ENCODE measurements around the gene CBFA2T3. TPM values are rescaled to one million over a fixed set of nuclear protein-coding genes. Genes with fewer than 3 reads are reported as not detected.
A peak's percentile ranks its signal among the peaks of the same experiment; 100 is the strongest.
"Not testable (repeated sequence)": the region's sequence is repeated elsewhere in the genome, so short reads cannot be mapped to it uniquely, and the experiment has no call there.

Gene CBFA2T3
- total RNA-seq, 2 donors from 2014 or later = 0.19 TPM; not detected in 1

DNA sequence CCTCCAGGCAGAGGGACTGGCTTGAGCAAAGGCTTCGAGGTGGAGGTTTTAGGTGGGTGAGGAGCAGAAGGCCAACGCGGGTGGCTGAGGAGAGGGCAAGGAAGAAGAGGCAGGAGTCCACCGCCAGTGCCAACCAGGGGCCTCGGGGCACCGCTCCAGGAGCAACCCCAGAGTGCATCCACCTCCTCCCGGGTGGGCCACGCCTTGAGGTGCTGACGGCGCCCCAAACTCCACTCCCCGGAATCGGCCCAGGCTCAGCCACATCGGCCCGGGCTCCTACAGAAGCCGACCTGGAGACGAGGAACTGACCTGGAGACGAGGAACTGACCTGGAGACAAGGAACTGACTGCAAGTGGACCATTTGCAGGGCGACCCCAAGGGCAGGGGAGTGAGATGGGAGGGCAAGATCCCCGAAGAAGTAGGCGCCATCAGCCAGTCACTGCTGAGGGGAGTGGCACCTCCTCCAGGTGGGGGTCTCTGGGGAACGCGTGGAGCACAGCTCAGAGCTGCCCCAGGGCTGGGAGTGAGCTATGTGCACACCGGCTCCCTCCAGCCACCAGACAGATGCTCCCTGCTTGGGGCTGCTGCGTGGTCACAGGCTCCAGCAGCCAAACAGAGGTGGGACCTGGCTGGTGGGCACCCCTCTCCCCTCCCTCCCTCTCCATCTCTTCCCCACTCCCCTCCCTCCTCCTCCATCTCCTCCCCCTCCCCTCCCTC is 29.2 kb upstream of the CBFA2T3 start:
- Mint-ChIP-seq H3K9me3 (no peaks in the 10 kb centered on the region), H3K27me3 (peaks cover 13% of the 10 kb centered on the region), H3K4me3 (no peak overlapping the region), H3K27ac (no peak overlapping the region), H3K36me3 (ENCODE audit: low read depth) (no peaks in the 10 kb centered on the region), H3K4me1 (no peaks in the 10 kb centered on the region)
- ATAC-seq (replicated peaks) = no peak

DNA sequence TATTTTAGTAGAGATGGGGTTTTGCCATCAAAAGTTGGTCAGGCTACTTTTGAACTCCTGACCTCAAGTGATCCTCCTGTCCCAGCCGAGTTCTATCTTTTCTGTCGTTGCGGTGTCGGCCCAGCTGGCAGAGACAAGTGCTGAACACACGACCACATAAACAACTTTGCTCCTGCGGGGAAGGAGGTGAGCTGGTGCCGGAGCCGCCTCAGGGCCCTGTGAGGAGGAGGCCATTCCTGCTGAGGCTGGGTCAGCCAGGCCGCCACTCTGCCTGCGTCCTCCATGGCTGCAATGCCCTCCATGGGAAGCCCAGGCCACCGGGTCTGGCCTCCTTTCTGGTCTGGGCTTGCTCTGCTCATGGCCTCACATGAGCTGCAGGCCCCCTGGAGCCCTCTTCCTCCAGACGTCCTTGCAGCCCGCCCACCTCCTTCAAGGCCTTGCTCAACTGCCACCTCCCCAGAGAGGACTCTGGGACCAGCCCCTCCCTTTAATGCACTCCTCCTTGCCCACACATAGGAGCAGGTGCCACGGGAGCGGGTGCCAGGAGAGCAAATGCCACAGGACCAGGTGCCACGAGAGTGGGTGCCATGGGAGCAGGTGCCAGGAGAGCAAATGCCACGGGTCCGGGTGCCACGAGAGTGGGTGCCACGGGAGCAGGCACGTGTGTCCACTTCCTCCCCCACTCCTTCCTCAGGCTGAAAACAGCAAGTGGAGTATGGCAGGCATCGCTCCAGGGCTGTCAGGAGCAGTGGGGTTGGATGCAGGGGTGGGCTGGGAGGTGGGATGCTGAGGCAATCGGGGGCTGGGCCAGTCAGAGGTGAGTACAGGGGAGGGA is 28.4 kb upstream of the CBFA2T3 start:
- no peak overlapping the region for H3K27ac Mint-ChIP-seq
- H3K4me3 Mint-ChIP-seq = no peak overlapping the region
- no peaks in the 10 kb centered on the region for H3K4me1 Mint-ChIP-seq
- H3K9me3 Mint-ChIP-seq = no peaks in the 10 kb centered on the region
- ATAC-seq (replicated peaks) = no peak
- no peaks in the 10 kb centered on the region for H3K36me3 Mint-ChIP-seq (ENCODE audit: low read depth)
- peaks cover 13% of the 10 kb centered on the region for H3K27me3 Mint-ChIP-seq

GRCh38 chr16:89004209-89004831 is 27.3 kb upstream of the CBFA2T3 start:
- H3K36me3 Mint-ChIP-seq (ENCODE audit: low read depth) = no peaks in the 10 kb centered on the region
- peaks cover 10% of the 10 kb centered on the region for H3K27me3 Mint-ChIP-seq
- no peak overlapping the region for H3K4me3 Mint-ChIP-seq

DNA sequence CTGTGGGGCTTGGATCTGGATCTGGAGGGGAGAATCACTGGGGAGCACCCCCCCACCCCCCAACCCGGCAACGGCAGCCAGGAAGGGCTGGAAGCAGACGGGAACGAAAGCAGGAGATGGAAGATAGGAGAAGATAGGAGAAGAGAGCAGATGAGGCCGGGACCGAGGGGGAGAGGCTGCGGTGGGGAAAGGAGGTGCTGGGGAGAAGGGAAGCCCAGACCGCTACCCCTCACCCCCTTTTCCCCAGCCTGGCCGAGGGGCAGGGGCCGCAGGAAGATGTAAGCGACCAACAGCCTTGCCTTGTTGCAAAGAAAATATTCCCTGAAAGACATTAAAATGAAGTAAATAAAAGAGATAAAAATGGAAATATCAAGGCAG is 26.8 kb upstream of the CBFA2T3 start:
- no peaks in the 10 kb centered on the region for H3K36me3 Mint-ChIP-seq (ENCODE audit: low read depth)
- H3K4me3 Mint-ChIP-seq = no peak overlapping the region
- peaks cover 5% of the 10 kb centered on the region for H3K9me3 Mint-ChIP-seq
- peaks cover 12% of the 10 kb centered on the region for H3K4me1 Mint-ChIP-seq
- H3K27me3 Mint-ChIP-seq = peaks cover 10% of the 10 kb centered on the region
- ATAC-seq (replicated peaks) = no peak
- no peak overlapping the region for H3K27ac Mint-ChIP-seq

More at GRCh38 chr16:89004209-89004831, 27.3 kb upstream of the CBFA2T3 start:
- no peak for ATAC-seq (replicated peaks)
- no peak overlapping the region for H3K27ac Mint-ChIP-seq
- H3K4me1 Mint-ChIP-seq = peaks cover 7% of the 10 kb centered on the region
- peaks cover under 1% of the 10 kb centered on the region for H3K9me3 Mint-ChIP-seq

DNA sequence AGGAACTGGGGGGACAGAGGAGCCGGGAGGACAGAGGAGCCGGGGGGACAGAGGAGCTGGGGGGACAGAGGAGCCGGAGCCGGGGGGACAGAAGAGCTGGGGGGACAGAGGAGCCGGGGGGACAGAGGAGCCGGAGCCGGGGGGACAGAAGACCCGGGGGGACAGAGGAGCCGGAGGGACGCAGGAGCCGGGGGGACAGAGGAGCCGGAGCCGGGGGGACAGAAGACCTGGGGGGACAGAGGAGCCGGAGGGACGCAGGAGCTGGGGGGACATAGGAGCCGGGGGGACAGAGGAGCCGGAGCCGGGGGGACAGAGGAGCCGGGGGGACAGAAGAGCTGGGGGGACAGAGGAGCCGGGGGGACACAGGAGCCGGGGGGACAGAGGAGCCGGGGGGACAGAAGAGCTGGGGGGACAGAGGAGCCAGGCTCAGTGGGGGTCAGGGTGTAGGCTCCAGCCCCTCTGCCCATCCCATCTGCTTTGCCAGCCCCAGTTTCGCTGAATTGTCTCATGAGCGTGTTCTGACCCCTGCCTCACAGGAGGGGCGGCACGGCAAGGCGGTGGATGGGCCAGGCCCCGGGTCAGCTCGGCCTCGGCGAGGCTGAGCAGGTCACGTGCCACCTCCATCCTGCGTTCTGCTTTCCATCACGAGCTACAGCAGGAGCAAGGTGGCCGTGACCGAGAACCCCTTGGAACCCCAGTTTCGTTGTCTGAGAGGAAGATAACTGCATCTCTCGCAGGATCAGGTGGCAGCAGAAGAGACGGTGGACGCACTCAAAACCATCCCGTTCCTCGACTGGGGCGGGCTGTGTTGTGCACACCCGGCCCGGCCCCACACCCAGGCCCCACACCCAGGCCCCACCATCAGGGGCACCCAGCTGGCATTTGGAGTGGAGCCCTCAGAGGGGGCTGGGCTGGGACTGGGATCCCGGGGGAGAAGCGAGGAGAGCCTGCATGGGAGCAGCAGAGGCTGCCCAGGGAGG is 26.1 kb upstream of the CBFA2T3 start:
- no peak overlapping the region for H3K4me3 Mint-ChIP-seq
- H3K27ac Mint-ChIP-seq = no peak overlapping the region
- H3K4me1 Mint-ChIP-seq = peaks cover 12% of the 10 kb centered on the region
- no peak for ATAC-seq (replicated peaks)
- peaks cover 5% of the 10 kb centered on the region for H3K9me3 Mint-ChIP-seq
- no peaks in the 10 kb centered on the region for H3K36me3 Mint-ChIP-seq (ENCODE audit: low read depth)
- H3K27me3 Mint-ChIP-seq = peaks cover 10% of the 10 kb centered on the region

DNA sequence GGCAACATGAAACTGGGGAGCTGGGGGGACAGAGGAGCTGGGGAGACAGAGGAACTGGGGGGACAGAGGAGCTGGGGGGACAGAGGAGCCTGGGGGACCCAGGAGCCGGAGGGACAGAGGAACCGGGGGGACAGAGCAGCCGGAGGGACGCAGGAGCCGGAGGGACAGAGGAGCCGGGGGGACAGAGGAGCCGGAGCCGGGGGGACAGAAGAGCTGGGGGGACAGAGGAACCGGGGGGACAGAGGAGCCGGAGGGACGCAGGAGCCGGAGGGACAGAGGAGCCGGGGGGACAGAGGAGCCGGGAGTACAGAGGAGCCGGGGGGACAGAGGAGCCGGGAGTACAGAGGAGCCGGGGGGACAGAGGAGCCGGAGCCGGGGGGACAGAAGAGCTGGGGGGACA is 25.1 kb upstream of the CBFA2T3 start:
- not testable (repeated sequence) for H3K9me3 Mint-ChIP-seq; ATAC-seq (replicated peaks); H3K27ac Mint-ChIP-seq; H3K4me3 Mint-ChIP-seq; H3K27me3 Mint-ChIP-seq; H3K36me3 Mint-ChIP-seq (ENCODE audit: low read depth)
- H3K4me1 Mint-ChIP-seq = peaks cover 12% of the 10 kb centered on the region

DNA sequence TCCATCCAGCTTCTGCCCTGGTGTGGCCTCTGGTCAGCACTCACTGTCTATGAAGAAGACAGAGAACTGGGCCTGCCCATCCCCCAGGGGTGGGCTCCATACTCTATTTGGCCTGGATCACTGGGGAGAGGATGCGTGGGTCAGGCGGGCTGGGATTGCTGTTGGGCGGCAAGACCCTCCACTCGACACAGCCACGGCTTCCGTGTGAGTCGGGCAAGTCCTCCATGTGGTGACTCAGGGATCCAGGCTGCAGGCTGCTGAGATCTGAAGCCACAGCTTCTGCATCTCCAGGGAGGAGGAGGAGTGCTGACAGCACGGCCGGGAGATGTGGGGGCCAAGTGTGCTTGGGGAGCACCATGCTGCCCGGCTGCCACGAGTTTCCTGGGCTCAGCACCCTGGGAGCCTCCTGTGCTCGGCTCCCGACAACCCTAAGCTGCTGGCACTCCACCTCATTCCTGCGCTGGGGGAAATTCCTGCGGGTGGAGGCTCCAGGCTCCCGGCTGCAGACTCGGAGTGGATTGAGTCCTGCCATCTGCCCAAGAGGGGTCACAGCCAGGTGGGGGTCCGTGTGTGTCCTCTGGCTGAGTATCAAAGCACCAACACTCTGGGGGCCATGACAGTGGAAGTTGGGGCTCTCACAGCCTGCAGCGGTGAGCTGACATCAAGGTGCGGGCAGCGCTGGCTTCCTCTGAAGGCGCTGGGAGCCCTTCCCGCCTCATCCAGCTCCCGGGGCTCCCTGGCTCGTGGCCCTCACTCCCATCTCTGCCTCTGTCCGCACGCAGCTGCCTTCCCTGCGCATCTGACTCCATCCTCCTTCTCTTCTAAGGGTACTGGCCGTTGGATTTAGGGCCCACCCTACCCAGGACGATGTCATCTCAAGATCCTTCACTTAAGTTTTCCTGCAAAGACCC is 24.4 kb upstream of the CBFA2T3 start:
- ATAC-seq (replicated peaks) = no peak
- H3K27me3 Mint-ChIP-seq = peaks cover 6% of the 10 kb centered on the region
- H3K4me1 Mint-ChIP-seq = peaks cover 12% of the 10 kb centered on the region
- no peaks in the 10 kb centered on the region for H3K36me3 Mint-ChIP-seq (ENCODE audit: low read depth)
- H3K9me3 Mint-ChIP-seq = peaks cover 10% of the 10 kb centered on the region
- no peak overlapping the region for H3K27ac Mint-ChIP-seq
- H3K4me3 Mint-ChIP-seq = no peak overlapping the region

GRCh38 chr16:89000207-89000959 is 23.4 kb upstream of the CBFA2T3 start:
- H3K27me3 Mint-ChIP-seq = peaks cover 6% of the 10 kb centered on the region
- H3K4me1 Mint-ChIP-seq = peaks cover 12% of the 10 kb centered on the region
- peaks cover 10% of the 10 kb centered on the region for H3K9me3 Mint-ChIP-seq
- peak overlapping the region; percentile 67 for H3K27ac Mint-ChIP-seq
- ATAC-seq (replicated peaks) = no peak
- H3K4me3 Mint-ChIP-seq = peak overlapping the region; percentile 57
- no peaks in the 10 kb centered on the region for H3K36me3 Mint-ChIP-seq (ENCODE audit: low read depth)

DNA sequence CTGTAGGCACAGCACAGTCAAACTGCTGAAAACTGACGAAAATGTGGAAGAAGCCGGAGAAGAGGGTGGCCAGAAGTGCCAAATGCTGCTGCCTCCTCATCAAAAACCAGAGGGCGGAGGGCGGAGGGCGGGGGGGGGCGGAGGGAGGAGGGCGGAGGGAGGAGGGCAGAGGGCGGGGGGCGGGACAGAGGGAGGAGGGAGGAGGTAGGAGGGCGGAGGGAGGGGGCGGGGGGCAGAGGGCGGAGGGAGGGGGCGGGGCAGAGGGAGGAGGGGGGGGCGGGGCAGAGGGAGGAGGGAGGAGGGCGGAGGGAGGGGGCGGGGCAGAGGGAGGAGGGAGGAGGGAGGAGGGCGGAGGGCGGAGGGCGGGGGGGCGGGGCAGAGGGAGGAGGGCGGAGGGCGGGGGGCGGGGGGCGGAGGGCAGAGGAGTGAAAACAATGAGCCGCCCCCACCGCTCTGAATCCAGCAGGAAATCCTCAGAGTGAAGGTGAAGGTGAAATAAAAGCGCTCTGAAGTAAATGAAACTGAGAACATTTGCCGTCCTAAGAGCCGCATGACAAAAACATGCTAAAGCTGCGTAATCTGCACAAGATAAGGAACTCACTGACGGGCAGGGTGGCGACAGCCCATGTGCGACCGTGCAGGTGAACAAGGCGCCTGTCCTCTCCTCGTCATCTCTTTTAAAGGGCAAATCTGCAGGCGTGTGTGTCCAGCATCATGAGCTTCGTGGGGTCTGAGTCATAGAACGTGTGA is 22.6 kb upstream of the CBFA2T3 start:
- ATAC-seq (replicated peaks) = peak; percentile 87
- peaks cover 10% of the 10 kb centered on the region for H3K9me3 Mint-ChIP-seq

DNA sequence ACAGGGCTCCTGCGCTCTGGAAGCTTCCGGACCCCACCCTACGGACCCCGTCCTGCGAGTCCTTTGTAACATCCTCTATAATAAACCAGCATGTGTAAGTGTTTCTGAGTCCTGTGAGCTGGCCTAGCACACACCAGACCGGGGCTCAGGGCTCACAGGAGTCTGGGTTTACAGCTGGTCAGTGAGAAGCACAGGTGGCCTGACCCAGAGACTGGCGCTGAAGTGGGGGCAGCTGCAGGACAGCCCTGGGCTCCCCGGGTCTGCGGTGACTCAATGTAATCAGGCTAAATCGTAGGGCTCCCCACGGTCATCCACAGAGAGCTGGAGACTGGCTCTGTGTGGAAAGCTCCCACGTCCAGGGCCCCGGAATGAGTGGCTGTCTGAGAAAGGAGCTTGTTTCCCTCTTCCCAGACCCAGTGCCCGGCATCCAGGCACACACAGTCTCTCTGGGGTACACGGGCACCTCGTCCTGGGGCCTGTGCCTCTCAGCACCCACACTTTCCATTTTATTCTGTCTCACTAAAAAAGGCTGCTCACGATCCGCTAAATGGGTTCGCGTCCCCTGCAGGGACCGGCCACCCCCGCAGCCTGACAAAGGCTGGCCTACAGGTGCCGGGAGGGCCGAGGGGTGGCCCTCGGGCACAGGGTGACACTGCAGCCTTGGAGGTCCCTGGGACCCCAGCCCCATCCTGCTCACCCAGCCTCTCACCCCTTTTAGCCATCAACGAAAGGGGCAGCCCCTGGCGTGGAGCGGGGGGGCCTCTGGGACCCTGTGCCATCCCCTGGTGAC is 18.9 kb upstream of the CBFA2T3 start:
- H3K27ac Mint-ChIP-seq = no peak overlapping the region

More for the DNA sequence above, 22.6 kb upstream of the CBFA2T3 start:
- H3K36me3 Mint-ChIP-seq (ENCODE audit: low read depth) = no peaks in the 10 kb centered on the region
- H3K27me3 Mint-ChIP-seq = peaks cover 9% of the 10 kb centered on the region
- H3K27ac Mint-ChIP-seq = peak overlapping the region; percentile 67
- peaks cover 12% of the 10 kb centered on the region for H3K4me1 Mint-ChIP-seq
- H3K4me3 Mint-ChIP-seq = peak overlapping the region; percentile 57

DNA sequence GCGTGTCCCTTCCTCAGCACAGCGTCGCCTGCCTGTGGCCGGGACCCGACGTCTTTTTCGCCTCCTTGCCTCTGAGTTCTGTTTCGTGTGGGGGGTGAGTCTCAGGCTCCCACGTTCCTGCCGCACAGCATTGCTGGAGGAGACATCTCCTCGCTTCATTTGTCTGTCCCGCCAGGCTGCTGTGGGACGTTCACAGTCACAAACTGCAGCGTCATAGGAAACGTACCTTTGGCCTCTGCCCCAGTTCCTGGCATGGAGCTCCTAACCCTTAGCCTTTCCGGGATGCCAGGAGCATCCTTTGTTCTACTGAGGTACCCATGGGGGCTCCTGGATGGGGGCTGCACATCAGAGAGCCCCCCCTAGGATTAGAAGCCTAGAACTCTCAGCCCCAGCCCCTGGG is 18.2 kb upstream of the CBFA2T3 start:
- peaks cover 10% of the 10 kb centered on the region for H3K9me3 Mint-ChIP-seq
- H3K4me1 Mint-ChIP-seq = peaks cover 10% of the 10 kb centered on the region
- no peak for ATAC-seq (replicated peaks)
- H3K4me3 Mint-ChIP-seq = no peak overlapping the region
- no peaks in the 10 kb centered on the region for H3K36me3 Mint-ChIP-seq (ENCODE audit: low read depth)
- no peak overlapping the region for H3K27ac Mint-ChIP-seq
- H3K27me3 Mint-ChIP-seq = peaks cover 5% of the 10 kb centered on the region

More for the DNA sequence above, 18.9 kb upstream of the CBFA2T3 start:
- H3K9me3 Mint-ChIP-seq = peaks cover 10% of the 10 kb centered on the region
- H3K4me1 Mint-ChIP-seq = peaks cover 12% of the 10 kb centered on the region
- H3K27me3 Mint-ChIP-seq = peaks cover 5% of the 10 kb centered on the region
- ATAC-seq (replicated peaks) = no peak
- no peaks in the 10 kb centered on the region for H3K36me3 Mint-ChIP-seq (ENCODE audit: low read depth)
- no peak overlapping the region for H3K4me3 Mint-ChIP-seq
